Stimulated activated CD4-positive, alpha-beta T cell treated with anti-CD3 and anti-CD28 coated beads, Interleukin-12 subunit alpha, Interleukin-12 subunit beta, amount 100 ng/mL, for 48 hours (primary cell): ENCODE measurements around the gene LMOD3.
A peak's percentile ranks its signal among the peaks of the same experiment; 100 is the strongest.

Source experiments
- DNase-seq, 3 donors: peaks; one replicate each; pipeline ENCODE4 v3.0.0-alpha.2; 2020; ENCODE audit warnings: low read depth in 2 of 3, low spot score in 1 of 3

LMOD3 gene

DNA sequence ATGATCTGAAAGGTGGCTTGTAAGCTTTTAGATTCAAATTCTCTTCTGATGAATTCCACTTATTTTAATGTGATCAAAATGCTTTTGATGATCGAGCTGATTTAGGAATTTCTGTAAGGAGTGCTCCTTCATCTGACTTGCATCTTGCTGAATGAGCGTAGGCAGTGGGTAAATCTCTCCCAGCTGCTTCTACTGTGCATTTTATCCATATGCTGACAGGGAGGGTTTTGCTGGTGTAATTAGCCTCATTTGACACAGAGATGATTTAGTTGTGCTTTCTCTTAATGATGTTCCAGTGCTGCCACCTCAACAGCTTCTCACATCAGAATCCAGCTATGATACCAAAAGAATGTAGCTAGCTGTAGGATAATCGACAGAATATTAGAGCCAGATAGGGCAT is 3.8 kb upstream of the LMOD3 start:
- no peak for DNase-seq

DNA sequence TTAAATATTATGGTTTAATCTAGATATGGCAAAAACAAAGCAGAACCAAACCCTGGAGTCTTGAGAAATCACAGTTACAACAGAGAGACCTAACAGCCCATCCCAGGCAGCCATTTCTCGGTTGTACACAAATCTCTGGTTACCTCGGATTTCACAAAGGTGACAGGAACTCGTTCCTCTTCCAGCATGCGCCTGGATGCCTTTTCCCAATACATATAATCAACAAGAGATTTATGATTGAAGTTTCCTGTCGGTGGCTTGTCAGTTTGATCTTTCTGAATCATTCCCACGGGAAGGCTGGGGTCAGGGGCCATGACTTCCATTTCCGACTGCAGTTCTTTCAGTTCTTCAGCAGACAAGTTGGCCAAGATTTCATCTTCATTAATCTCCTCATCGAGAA is 445 bp downstream of the LMOD3 start:
- no peak for DNase-seq

DNA sequence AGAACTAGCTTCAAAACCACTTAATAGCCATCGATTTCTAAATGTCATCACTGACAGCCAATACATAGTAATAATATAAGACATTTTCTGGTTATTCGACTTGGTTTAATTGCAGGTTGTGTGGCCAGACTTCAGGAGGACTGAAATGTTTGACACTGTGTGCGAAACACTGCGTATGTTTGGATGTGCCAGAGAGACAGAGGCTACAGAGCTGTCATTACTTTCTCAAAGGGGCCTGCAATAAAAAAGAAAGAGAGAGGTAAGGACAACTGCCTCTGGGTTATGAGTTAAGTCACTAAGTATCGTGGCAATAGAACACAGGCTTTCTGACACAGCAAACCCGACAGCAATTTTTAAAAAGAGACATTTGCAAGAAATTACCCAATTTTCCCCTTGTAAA is 882 bp downstream of the LMOD3 start:
- DNase-seq = no peak

DNA sequence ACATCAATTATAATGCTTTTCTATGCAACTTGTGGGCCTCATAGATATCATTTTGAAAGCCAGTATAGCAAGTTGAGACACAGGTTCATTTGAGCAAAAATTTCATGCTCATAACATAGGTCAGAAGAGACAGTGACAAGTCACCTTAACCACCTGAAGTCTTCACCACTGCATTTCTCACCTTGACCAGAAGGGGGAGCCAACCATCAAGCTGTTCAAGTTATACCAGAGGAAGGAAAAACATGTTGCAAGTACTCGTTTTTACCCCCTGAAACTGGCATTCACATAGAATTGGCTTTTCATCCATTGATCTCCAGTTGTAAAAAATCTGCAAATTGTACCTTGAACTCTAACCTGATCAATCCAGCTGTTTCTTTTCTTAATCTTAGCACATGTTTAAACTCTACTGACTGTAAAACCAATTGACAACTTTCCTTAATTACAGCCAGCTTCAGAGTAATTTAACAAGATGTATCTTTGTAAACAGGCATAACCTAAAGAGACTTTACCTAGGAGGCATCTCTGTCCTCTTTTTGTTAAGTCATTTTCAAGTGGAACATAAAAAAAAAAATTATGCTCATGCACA is 1.4 kb downstream of the LMOD3 start:
- DNase-seq = peak; percentile 73 to 91 (median 74)

DNA sequence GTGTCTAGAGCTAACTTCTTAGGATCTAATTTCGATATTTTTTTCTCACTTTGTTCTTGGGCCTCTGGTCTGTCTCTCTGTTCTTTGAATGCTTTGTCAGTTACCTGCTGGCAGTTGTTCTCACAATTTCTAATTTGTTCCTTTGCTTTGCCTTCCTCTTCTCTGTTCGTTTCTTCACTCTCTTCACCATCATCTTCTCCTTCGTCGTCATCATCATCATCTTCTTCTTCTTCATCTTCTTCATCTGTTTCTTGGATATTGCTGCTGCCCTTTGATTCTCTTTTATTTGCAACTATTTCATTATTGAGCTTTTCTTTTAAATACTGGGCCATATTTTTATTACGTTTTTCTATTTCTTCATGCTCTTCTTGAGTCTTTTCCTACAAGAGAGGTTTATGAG is 2.7 kb downstream of the LMOD3 start:
- DNase-seq = no peak

DNA sequence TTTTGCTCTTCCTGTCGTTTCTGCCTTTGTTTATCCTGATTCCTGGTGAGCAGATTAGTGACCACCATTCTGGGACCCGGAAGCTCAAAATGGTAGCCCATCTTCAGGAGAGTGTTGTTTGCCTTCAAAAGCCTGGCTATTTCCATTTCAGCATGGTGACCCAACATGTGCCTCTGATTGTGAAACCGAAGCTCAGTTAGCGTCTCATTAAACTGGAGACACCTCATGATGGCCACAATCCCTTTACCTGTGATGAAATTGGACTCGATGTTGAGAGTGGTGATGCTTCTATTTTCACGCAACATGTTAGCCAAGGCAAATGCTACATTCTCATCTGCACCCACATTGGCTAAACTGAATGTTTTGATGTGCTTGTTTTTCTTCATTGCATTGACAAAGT is 3.3 kb downstream of the LMOD3 start:
- DNase-seq = no peak

DNA sequence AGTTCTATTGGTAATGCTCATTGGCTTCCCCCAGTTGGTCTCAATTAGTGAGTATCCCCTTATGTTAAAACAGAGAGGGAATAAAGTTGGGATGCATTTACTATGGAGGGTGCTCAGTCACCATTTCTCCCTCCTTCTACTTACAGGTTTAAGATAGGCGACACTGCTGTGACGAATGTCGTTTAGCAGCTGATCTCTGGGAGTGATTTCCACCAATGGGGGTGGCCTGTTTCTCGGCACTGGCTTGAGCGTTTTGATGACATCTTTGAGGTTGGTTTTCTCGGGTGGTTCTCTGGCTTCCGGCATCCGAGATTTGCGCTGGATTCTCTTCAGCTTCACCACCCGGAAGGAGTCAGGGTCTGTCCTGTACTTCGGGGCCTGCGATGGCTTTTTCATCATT is 3.8 kb downstream of the LMOD3 start:
- no peak for DNase-seq

DNA sequence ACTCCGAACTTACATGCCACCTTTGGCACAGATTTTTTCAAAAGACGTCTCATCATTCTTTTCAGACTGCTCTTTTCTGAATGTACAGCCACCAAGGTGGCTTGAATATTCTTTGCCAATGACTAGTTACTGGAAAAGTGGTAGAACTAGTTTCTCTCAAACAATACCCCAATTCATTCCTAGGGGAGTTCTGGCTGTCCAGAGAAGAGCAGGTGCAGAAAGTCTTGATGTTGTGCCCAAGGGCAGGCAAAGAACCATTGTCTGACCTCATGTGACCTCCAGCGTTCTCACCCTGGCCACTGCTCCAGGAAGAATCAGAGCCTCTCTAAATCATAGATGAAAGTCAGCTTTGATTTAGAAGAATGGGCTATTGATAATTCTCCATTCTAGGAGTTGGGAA is 5.5 kb downstream of the LMOD3 start:
- DNase-seq = no peak

DNA sequence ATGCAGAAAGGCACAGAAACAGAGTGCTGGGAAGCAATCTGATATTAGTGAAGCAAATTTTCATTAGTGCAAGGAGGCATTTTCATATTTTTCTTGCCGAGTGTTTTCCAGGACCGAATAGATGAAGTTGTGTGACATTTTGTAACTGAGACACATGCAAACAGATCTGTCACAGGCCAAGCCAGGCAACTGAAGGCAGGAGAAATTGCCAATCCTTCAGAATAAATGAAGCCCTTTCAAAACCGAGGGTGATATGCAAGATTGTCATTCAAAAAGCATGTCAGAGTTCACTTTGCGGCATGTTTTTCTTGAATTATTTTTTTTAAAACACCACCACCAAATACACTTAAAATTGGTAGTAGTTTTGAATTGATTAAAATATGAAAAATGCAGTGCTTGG is 6.2 kb downstream of the LMOD3 start:
- no peak for DNase-seq

DNA sequence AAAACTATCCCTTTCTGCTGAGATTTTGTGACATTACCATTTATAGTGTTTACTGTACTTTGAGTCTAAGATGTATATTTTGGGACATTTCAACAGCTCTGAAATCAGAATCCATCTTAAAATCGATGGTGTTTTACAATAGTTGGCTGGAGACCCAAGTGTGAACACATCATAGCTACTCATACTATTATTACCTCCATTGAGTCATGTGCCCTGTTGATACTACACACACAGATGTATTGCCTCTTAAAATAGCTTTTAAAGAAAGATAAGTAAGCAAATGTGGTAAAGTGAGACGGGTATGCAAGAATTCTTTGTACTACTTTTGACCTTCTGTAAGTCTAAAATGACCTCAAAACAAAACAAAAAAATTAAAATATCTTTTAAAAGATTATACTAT is 6.7 kb downstream of the LMOD3 start:
- no peak for DNase-seq

DNA sequence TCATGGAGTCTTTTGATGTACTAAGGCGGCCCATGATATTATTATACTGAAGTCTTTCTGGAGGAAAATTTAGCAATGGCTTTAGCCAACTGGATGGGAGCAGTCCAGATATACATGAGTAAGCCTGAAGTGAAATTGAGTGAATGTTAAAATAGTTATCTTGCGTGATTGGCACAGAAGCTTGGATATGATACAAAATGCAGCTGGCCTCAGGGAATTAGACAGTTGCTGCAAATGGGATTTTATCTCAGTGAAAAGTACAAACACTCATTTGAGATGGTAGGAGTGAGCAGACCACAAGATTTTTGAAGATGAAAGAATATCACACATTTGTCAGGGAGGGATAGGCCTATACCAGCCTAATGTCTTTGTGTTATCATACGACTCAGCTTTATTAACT is 8.9 kb downstream of the LMOD3 start:
- no peak for DNase-seq

DNA sequence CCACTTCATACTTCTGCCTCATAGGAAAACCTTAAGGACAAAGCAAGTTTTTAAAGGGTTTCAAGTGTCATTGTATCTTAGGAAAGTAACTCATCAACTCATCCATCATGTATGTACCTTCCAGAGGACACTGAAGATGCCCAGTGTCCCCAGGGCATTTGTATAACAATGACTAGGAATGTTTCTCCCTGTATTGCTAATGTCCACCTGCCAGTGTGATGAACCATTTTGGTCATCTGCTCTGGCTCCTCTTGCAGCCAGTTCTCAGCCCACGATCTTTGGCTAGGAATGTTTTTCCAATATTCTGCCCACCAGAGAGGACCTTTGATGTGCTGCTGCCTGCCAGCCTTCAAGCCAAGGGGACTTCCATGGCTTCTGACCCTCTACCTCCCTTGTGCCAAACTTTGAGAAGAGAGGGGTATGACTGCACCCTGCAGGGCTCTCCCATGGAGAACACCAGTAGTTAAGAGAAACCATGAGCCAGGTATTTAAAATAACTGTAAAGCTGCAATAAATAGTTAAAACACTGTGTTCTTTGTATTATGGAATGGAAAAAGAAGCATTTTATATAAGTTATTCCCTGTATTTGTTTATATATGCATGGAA is 11.4 kb downstream of the LMOD3 start:
- no peak for DNase-seq

DNA sequence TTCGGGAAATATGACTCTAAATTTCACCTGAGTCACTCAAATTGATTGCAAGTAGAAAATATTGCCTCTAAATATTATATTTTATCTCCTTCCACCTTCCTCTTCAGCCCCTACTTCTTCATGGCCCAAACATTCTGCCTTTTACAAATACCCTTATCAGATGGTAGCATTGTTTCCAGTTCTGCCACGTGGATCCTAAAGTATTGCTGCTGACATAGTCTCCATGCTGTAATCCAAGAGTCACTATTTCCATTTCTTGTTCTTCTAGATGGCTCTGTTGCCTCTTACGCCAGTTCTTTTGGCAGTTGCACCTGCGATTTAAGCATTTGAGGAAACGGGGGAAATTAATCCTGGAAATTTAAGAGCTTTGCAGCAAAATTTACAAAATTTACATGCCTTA is 13.6 kb downstream of the LMOD3 start:
- no peak for DNase-seq

DNA sequence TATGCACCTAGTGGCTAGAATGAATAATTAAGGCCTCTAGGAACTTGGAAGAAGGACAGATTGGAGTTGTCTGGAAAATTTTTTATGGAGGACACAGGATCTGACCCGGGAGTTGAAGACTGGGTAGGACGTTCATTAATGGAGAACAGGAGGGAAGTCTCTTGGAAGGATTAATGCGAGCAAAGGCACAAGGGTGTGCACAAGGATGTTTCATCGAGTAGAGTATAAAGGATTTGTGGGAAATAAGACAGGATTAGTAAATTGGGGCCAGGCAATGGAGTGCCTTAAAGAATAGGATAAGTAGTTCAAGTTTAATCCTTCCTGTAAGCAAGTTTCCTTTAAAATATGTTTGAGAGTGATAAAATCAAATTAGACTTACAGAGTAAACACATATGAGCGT is 14.6 kb downstream of the LMOD3 start:
- DNase-seq = no peak

DNA sequence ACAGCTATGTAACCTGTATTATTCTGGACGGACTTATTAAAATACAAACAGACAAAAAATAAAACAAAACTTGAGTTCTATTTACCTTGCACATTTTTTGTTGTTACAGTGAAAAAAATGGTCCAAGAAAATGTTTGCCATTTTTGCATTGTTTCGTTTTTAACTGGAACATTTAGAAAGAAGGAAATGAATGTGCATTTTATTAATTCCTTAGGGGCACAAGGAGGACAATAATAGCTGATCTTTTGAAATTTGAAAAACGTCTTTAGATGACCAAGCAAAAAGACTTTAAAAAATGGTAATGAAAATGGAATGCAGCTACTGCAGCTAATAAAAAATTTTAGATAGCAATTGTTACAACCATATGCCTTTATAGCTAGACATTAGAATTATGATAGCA is 17.1 kb downstream of the LMOD3 start:
- no peak for DNase-seq

DNA sequence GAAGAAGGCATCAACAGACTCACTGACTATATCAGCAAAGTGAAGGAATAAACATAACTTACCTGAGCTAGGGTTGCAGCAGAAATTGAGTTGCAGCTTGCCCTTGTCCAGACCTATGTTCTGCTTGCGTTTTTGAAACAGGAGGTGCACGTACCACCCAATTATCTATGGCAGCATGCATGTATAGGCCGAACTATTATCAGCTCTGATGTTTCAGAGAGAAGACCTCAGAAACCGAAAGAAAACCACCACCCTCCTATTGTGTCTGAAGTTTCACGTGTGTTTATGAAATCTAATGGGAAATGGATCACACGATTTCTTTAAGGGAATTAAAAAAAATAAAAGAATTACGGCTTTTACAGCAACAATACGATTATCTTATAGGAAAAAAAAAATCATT is 17.8 kb downstream of the LMOD3 start:
- no peak for DNase-seq

DNA sequence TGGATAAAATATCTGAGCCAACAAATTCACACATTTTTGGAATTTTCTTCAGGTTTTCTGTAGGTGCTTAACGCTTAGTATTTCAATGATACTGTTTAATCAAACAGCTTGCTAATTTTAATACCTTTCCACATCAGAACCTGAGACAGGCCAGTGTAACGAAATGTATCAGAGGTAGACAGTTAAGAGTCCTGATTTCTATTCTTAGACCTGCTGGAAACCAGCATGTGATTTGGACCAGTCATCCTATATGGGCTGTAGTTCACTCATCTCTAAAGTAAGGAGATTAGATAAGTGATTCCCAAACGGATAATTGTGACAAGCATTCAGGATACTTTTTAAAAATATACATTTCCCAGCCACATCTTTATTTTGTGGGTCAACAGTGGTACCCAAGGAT is 19.3 kb downstream of the LMOD3 start:
- DNase-seq = no peak

DNA sequence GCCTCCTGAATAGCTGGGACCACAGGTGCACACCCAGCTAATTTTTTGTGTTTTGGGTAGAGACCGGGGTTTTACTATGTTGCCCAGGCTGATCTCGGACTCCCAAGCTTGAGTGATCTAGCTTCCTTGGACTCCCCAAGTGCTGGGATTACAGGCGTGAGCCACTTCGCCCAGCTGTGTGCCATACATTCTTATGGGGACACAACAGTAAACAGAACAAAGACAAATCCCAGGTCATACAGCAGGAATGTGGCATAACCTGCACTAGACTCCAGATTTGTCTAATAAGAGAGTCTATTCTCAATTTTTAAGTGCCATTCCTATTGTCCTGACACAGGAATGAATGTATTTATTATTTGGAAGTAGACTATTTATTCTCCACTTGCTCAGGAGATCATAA is 20.0 kb downstream of the LMOD3 start:
- no peak for DNase-seq

DNA sequence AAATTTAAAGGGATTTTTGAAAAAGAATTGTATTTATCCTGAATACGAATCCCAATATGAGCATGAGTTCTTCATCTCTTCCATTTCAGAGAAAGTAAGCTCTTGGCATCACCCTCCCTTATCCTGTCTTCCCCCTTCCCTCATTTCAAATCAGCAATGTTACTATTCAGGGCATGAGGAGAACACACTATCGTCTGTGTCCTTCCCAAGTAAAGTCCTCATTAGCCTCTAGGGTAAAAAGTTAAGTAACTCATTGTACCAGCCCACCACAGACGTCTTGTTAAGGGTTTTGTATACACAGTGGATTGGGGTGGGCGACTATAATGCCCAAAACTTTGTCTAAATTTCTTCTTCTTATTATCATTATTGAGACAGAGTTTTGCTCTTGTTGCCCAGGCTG is 22.8 kb downstream of the LMOD3 start:
- DNase-seq = no peak

DNA sequence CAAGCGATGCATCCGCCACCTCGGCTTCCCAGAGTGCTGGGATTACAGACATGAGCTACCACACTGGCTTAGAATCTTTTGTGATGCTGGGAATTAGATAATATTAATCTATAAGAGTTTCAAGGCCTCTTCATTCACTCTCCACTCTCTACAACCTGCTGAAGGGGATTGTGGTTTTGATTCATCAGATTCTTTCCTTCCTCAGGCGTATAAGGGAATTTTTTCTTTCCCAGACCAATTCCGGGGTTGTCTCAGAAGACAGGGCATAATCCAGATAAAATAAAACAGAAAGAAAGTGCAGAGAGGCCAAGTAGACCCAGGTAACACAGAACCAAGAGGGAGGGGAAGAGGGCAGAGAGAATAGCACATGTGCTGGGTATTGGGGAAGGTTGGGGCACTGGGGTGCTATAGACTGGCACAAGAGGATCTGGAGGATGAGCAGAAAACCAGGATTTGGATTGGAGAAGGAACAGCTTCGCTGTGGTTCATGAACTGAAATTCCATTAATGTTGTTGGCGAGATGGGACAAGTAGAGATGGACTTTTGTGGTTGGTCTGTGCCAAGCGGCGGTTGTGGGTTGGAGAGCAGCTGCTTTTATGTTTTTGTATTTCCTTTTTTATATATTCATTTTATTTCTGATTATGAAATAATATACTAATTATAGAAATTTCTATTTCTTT is 24.8 kb downstream of the LMOD3 start:
- no peak for DNase-seq

DNA sequence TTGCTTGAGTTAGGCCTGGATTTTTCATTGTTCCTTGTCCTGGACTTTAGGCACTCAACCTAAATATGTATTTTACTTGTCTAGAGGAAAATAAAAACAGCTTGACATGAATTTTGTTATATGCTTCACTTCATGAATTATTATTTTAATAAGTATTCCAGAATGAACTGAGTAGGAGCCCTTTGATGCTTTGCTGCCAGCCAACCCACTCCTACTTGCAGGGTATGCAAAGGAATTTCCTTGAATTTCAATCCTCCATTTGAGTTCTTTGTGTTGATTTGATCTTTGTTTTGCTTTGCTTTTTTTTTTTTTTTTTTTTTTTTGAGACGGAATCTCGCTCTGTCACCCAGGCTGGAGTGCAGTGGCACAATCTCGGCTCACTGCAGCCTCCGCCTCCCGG is 26.1 kb downstream of the LMOD3 start:
- DNase-seq = no peak

DNA sequence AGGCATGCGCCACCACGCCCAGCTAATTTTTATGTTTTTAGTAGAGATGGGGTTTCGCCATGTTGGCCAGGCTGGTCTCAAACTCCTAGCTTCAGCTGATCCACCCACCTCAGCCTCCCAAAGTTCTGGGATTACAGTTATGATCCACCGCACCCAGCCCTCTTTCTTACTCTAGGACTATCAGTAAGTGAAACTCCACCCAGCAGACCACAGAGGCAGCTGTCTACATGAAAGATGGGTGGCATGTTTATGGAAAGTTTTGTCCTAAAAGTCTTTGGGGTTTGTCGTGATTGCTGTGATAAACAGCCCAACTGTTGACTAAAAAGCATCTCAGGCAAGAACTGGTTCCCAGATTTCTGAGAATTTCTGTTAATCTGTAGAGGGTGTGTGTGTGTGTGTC is 26.8 kb downstream of the LMOD3 start:
- no peak for DNase-seq
